Erythroblast (primary cell): ENCODE measurements around the gene SEPTIN6.
"Not testable (repeated sequence)": the region's sequence is repeated elsewhere in the genome, so short reads cannot be mapped to it uniquely, and the experiment has no call there.

Experiments
- DNase-seq, 2 experiments: peaks; one replicate each; lab custom pipeline; 2025; lab: John Stamatoyannopoulos, UW
- GATA1 ChIP-seq: IDR thresholded peaks from 2 replicates; pipeline ENCODE4 v1.6.1; 2011; ENCODE audit warnings: low read depth, mild to moderate bottlenecking, control low read depth, low read length, moderate library complexity
- POLR2A ChIP-seq: IDR thresholded peaks from 2 replicates; pipeline ENCODE4 v1.6.1; 2011; ENCODE audit warnings: mild to moderate bottlenecking, low read length

The SEPTIN6 gene

DNA sequence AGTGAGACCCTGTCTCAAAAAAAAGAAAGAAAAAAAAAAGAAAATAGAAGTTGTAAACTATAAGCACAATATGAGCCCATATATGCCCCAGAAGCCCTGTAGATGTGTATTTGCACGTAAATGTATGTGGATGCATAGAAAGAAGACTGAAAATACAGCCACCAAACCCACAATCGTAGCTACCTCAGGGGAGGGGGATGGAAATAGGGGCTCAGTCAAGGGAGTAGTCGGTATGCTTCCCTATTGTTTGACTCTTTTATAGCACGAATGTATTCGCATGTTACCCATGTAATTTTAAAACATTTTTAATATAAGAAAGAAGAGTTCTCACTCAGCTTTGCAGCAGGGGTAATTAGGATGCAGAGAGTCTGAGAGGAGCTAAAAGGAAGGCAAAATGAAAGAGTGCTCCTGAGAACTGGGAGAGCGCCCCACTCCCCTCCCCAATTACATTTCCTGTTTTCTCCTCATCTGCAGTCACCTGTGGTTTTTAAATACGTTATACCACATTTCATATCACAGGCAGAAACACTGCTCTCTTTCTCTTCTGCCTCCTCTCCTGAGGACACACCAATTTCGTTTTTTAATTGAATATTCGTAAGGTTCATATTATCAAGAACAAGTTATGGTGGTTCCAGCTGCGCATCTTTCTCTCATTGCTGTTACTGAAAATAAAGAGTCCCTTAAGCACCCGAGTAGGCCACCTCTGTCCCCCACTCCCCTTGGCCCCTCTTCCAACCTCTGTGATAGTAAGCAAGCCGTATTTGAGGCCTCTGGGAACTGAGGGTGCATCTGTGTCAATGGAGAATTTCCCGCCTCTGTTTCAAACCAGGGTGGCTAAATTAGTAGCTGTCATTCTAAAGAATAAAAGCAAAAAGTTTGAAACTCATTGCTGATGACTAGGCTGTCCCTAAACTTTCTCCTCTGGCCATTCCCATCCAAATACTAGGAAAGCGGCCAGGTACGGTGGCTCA, 10.7 kb downstream of the SEPTIN6 start:
- TF ChIP-seq POLR2A (no peak), GATA1 (no peak)
- DNase-seq = no peak

DNA sequence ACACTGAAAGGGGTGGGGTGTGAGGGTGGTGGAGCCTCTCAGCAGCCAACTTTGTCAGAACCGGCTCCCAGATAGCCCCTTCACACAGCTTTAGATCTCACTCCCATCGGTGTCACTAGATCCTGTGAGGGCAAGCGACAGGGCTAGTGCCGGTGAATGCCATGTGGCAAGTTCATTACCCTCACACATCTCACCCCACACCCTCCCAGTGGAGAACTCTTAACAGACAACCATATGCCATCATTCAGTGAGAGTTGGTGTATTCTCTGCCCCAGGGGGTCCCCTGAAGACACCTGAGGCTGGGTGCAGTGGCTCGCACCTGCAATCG, 15.3 kb downstream of the SEPTIN6 start:
- DNase-seq = no peak

DNA sequence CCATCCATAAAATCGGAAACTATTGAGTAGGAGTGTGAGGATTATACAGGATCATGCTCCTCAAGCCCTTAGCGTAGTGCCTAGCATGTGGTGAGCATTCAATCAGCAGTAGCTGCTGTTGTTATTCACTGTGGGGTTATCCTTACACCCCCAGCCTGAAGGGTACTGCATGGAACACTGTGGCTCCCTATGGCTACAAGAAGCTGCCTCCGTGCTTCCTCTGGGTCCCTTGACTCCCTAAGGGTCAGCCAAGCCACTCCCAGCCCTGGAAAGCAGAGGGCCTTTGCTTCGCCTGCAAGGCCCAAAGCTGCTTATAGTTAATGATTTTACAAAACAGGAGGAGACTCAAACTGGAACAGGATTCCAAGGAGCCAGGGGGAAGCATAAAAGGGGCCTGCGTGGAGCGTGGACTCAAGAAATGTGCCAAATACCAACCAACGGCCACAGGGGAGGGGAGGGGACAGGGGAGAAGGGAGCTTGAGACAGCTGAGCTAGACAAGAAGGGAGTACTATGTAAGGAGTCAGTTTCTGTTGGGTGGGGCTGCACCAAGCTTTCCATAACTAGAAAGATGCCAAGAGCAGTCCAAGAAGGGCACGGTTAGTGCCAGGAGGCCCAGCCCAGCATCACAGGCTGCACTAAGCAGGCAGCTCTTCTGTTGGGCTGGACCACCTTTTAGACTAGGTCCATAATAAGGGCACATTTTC, 15.9 kb downstream of the SEPTIN6 start:
- TF ChIP-seq POLR2A = no peak
- TF ChIP-seq GATA1 = no peak
- DNase-seq = no peak

More for the DNA sequence above, 15.3 kb downstream of the SEPTIN6 start:
- TF ChIP-seq POLR2A (no peak), GATA1 (no peak)

DNA sequence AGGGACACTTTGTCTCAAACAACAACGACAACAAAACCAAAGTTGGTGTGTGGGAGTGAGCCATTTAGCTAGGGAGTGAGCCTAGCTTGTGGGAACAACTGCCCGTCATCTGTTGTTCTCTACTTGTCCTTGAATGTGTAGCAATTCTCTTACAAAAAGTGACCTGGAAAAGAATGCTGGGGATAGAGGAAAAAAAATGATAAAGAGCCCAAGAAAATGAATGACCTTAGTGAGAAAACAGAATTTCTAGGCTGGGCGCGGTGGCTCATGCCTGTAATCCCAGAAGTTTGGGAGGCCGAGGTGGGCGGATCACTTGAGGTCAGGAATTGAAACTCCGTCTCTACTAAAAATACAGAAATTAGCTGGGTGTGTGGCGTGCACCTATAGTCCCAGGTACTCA, 19.6 kb downstream of the SEPTIN6 start:
- DNase-seq = no peak
- no peak for TF ChIP-seq GATA1
- TF ChIP-seq POLR2A = no peak

DNA sequence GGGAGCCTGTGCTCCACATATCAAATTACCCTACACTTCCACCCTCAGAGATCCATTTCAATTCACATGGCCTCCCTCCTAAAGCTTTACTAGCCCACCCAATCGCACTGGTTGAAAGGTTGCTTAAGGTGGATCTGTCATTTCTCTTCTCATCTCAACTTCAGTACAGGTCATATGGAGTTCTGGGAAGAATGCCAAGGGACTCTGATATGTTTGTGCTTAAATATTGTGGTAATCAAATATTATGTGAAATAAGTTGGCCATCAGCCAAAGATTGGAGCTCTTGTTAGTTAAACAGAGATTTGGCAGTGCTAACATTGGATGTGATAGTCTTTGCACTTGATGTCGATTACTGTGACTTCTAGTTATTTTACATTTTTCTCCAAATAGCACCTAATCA, 20.5 kb downstream of the SEPTIN6 start:
- TF ChIP-seq POLR2A (no peak), GATA1 (no peak)
- DNase-seq = no peak

DNA sequence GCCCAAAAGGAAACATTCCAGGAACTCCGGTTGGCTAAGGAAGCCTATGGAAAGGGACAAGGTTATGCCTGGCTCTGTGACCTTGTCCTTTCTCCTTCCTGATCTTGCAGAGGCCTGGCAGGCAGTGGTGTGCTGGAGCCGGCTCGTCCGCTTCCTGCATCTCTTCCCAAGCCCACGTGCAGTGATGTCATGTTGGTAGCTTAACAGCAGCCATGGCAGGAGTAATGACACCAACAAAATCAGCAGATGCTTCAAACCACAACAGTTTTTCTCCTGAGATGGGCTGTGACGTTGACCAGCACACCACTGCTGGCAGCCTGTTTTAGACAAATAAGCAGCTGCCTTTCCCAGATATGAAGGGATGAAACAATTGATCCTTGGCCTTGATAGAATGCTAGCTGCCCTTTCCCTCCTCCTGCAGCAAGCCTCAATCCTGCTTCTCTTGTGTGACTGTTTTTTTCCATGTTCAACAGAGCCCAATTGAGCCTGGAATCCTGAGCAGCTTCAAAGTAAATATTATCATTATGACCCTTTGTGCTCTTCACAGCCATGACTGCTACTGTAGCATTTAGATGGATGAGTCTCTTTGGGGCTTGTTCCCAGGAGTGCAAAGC, 23.4 kb downstream of the SEPTIN6 start:
- TF ChIP-seq GATA1 (no peak), POLR2A (no peak)
- DNase-seq = no peak

DNA sequence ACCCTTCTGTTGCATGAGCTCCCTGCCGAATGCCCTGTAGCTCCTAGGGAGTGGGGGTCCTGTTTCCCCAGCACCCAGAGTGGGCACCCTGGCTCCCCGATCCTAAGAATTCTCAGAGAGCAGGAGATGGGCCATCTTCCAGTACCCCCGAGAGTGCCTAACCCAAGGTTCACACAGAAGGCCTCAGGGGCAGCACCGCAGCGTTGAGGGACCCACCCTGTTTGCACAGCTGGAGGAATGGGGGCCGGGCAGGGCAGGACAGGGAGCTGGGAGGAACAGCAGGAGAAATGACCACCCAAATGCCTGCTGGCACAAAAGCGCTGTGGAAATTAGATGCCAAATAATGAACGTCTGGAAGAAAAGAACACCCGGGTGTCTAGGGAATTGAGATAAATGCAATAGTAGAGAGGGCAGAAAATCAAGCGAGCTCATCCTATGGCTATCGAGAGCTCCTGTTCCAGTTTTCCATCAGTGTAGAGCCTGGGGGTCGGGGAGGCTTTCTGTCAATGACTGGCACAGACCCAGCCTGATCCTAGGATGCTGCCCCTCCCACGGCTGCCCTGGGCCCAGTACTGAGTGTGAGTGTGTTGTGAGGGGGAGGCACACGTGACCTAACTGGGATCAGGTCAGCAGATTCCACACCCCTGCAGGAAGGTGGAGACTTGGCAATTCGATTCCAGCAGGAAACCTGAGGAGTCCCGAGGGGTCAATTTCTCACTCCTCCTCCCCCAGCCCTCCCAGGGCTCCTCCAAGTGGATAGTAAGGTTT, 25.7 kb downstream of the SEPTIN6 start:
- TF ChIP-seq POLR2A = no peak
- TF ChIP-seq GATA1 = no peak
- no peak for DNase-seq

DNA sequence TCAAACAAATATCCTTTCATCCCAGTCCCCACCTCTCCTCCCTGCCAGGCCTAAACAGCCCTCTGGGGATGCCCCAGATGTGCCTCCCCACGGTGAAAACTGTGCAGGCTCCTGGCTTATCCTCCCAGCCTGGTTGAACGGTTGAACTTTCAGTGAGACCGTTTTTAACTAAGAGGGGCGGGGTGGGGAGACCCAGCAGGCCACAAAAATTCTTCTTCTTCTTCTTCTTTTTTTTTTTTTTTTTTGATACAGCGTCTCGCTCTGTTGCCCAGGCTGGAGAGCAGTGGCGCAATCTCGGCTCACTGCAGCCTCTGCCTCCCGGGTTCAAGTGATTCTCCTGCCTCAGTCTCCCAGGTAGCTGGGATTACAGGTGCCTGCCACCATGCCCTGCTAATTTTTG, 28.1 kb downstream of the SEPTIN6 start:
- DNase-seq = not testable (repeated sequence)

DNA sequence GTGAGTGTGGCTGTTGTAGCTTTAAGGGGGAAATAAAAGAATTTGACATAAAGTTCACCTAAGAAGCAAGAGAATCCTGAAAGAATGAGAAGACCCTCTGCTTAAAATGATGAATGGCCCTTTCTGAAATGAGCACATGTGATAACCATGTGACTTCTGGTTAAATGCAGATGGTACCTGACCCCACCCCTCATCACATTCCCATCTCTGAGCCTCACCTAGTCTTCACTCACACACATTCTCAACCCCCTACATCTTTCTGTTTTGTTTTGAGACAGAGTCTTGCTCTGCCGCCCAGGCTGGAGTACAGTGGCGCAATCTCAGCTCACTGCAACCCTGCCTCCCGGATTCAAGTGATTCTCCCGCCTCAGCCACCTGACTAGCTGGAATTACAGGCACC, 31.5 kb downstream of the SEPTIN6 start:
- DNase-seq = no peak
- TF ChIP-seq GATA1 (no peak), POLR2A (no peak)

DNA sequence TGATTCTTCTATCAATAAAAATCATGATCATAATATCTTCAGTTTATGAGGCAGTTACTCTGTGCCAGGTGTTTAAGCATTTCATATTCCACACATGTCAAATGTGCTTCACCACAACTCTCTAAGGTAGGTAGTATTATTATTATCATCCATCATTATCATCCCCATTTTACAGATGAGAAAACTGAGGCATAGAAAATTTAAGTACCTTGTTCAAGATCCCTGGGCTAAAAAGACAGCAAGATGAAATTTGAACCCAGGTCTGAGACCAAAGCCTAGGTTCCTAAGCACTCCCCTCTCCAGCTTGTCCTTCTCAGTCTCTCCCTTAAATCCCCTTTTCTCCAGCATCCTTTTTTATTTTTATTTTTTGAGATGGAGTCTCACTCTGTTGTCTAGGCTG, 33.4 kb downstream of the SEPTIN6 start:
- TF ChIP-seq POLR2A (no peak), GATA1 (no peak)
- no peak for DNase-seq

DNA sequence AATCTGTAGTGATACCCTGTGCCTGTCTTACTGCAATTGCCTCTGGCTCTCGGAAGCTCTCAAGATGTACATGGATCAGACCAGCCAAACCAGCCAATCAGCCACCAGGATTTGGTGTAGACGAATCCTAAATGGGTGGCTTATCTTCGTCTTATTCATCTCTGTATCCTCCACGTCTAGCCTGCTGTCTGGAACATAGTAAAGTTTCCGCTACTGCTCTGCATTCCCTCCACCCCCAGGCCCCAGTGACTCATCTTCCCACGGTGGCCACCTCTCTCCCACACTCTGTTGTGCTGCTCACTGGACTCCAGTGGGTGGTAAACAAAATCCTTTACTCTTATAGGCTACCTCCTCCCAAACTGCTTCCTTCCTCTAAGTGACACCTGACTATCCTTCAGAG, 37.8 kb downstream of the SEPTIN6 start:
- TF ChIP-seq GATA1 (no peak), POLR2A (peak; percentile 19)
- DNase-seq = no peak

DNA sequence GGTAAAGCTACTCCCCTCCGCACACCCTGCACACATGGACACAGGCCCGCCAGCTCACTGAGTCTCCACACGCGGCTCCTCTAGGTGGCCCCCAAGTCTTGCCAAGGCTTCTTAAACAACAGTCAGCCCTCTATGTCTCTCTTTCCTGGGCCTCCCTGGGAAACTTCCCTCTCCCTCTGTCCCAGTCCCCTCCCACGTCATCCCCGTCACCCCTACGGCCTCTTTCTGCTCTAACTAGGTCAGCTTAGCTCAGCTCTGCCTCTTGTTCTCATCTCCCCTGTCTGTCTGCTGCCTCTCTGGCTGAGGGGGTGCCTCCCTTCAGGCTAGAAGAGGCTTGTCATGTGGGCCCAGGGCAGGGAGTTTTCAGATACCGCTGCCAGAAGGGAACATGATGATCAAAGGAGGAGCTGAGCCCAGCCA, 38.8 kb downstream of the SEPTIN6 start:
- TF ChIP-seq GATA1 (no peak), POLR2A (no peak)
- no peak for DNase-seq

DNA sequence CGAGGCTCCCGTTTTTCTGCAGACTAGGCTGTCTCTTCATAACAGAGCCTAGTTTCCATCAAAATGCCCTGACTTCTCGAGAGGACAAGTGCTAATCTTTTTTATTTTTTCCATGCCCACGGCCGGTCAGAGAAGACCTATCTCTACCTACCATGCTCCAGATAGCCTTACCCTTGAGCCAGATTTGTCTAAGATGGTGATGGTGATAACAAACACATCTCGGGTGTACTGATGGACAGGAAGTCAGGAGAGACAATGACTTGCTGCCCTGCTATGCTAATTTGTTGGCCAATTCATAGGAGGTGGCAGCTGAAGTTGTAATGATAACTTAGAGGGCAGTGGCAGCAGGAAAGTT, 44.6 kb downstream of the SEPTIN6 start:
- TF ChIP-seq GATA1 = no peak
- TF ChIP-seq POLR2A = no peak
- DNase-seq = peak; percentile 2 to 61
